Nephron progenitor cell (in vitro differentiated cells): ENCODE results near the gene AMMECR1.

ENCODE experiments used
- DNase-seq: peaks from one replicate; pipeline ENCODE4 v3.0.0; 2021
- H3K27ac Mint-ChIP-seq: 2 replicates; pipeline ENCODE4 v1.8.0; 2021; ENCODE audit warnings: mild to moderate bottlenecking, moderate library complexity, mixed read lengths
- H3K27me3 Mint-ChIP-seq: 2 replicates; pipeline ENCODE4 v1.8.0; 2021; ENCODE audit warnings: mild to moderate bottlenecking, low read depth, mixed read lengths; ENCODE audit not compliant: poor library complexity
- H3K36me3 Mint-ChIP-seq: 2 replicates; pipeline ENCODE4 v1.8.0; 2021; ENCODE audit warnings: low read depth, mixed read lengths
- H3K4me1 Mint-ChIP-seq: 2 replicates; pipeline ENCODE4 v1.8.0; 2021; ENCODE audit warnings: mixed read lengths
- H3K4me3 Mint-ChIP-seq: 2 replicates; pipeline ENCODE4 v1.8.0; 2021; ENCODE audit warnings: mild to moderate bottlenecking, moderate library complexity, mixed read lengths
- H3K9me3 Mint-ChIP-seq: 2 replicates; pipeline ENCODE4 v1.8.0; 2021; ENCODE audit warnings: mild to moderate bottlenecking, moderate library complexity, mixed read lengths
- TF ChIP-seq, protein P1 (sequence below): fragments of 200-600 bp; sonication (generic); IDR thresholded peaks from 2 replicates; pipeline ENCODE4 v1.5.0; 2021; ENCODE audit warnings: antibody characterized with exemption

Gene AMMECR1

DNA sequence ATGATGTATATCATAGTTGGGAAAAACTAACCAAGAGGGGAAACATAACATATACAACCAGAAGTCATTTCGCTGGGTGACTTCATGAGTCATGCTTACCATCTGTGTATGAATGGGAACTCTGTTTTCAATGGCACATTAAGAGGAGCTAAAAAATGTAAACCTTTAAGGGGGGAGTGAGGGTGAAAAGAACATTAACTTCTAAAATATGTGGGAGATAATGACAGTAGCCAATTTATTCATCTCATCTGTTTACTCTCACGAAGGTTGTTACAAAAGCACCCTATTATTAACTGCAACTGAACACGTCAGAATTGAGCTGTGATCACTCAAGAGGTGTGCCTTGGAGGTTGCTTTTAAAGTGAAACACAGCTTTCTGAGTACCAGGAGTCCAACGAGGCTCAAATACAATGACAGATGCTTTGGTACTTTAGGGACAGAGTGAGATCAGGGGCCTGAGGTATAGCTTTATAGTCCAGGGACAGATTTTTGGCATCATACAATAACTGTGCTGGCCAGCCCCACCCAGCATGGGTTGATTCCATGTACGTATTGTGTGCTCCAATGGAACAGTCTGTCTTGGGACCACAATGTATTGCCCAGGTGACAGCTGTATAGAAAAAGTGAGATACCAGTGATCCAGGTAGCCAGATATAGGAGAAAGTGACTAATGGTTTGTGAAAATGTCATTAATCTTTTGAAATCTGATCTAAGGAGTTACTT lies 107.3 kb downstream of the AMMECR1 start:
- Mint-ChIP-seq H3K9me3 (no peaks in the 10 kb centered on the region), H3K36me3 (peaks cover 5% of the 10 kb centered on the region), H3K4me1 (no peaks in the 10 kb centered on the region), H3K4me3 (no peak overlapping the region), H3K27ac (no peak overlapping the region), H3K27me3 (no peaks in the 10 kb centered on the region)
- TF ChIP-seq, protein P1, sequence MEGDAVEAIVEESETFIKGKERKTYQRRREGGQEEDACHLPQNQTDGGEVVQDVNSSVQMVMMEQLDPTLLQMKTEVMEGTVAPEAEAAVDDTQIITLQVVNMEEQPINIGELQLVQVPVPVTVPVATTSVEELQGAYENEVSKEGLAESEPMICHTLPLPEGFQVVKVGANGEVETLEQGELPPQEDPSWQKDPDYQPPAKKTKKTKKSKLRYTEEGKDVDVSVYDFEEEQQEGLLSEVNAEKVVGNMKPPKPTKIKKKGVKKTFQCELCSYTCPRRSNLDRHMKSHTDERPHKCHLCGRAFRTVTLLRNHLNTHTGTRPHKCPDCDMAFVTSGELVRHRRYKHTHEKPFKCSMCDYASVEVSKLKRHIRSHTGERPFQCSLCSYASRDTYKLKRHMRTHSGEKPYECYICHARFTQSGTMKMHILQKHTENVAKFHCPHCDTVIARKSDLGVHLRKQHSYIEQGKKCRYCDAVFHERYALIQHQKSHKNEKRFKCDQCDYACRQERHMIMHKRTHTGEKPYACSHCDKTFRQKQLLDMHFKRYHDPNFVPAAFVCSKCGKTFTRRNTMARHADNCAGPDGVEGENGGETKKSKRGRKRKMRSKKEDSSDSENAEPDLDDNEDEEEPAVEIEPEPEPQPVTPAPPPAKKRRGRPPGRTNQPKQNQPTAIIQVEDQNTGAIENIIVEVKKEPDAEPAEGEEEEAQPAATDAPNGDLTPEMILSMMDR = no peak
- no peak for DNase-seq

DNA sequence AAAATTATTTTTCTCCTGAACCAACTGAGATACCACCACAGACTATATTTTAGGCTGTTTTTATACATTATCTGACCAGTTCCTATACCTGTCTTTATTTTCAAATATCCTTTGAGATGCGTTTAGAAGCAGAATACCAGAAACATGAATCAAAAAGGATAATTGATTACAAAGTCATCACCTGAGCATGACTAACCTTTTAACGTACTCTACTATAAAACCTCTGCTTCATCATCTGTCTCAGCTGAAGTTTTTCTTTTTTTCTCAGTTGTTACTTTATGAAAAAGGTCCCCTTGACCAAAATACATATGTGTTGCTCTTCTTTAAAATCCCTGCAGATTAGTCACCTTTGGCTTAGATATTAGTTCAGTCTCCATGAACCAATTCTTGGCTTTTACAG lies 109.8 kb downstream of the AMMECR1 start:
- no peak overlapping the region for H3K4me3 Mint-ChIP-seq
- DNase-seq = no peak
- no peaks in the 10 kb centered on the region for H3K36me3 Mint-ChIP-seq
- no peaks in the 10 kb centered on the region for H3K4me1 Mint-ChIP-seq
- H3K9me3 Mint-ChIP-seq = no peaks in the 10 kb centered on the region
- TF ChIP-seq, protein P1 = no peak
- H3K27me3 Mint-ChIP-seq = no peaks in the 10 kb centered on the region
- H3K27ac Mint-ChIP-seq = no peak overlapping the region

- H3K27me3 Mint-ChIP-seq = no peaks in the 10 kb centered on the region
- peaks cover 4% of the 10 kb centered on the region for H3K36me3 Mint-ChIP-seq
- TF ChIP-seq, protein P1 = no peak
- H3K9me3 Mint-ChIP-seq = no peaks in the 10 kb centered on the region
- no peak overlapping the region for H3K4me3 Mint-ChIP-seq
- H3K27ac Mint-ChIP-seq = no peak overlapping the region
- H3K4me1 Mint-ChIP-seq = no peaks in the 10 kb centered on the region
- no peak for DNase-seq
Measured at GRCh38 chrX:110204986-110205385, 112.9 kb downstream of the AMMECR1 start.

DNA sequence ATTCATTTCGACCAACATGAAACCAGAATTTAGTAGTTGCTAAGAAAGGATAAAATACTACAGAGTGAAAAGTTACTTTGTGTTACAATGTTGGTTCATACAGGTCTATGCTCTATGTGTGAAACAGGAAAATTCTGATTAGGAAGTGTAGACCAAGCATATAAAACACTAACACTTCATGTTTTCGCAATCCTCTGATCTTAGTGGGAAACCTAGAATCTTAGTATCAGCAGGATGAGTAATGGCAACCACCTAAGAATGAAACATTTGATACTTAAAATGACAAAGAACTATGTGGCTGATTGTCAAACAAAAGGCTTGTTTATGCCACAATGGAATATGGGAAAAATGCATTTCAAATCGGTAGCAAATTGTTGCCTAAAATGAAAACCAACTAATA lies 116.1 kb downstream of the AMMECR1 start:
- peaks cover 4% of the 10 kb centered on the region for H3K36me3 Mint-ChIP-seq
- H3K4me3 Mint-ChIP-seq = no peak overlapping the region
- no peaks in the 10 kb centered on the region for H3K9me3 Mint-ChIP-seq
- TF ChIP-seq, protein P1 = no peak
- no peaks in the 10 kb centered on the region for H3K4me1 Mint-ChIP-seq
- no peak for DNase-seq
- no peak overlapping the region for H3K27ac Mint-ChIP-seq
- no peaks in the 10 kb centered on the region for H3K27me3 Mint-ChIP-seq

DNA sequence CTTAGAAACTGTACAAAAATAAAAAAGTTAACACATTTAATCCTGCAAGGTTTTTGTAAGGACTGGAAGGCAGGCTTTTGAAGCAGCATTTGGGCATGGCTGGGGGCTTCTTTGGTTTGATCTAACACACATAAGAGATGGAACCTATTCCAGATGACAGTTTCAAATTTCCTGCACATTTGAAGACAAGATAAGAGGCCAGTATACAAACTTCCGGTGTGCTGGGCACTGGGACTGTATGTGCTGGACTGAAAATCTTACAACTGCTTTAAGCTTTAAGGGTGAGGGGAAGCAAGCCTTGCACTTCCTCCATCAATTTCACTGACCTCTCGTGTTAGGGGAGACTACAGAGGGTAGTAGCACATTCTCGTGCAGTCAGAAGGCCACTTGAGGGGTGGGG lies 122.9 kb downstream of the AMMECR1 start:
- no peak for DNase-seq
- Mint-ChIP-seq H3K36me3 (peaks cover 5% of the 10 kb centered on the region), H3K4me1 (no peaks in the 10 kb centered on the region), H3K4me3 (no peak overlapping the region), H3K9me3 (no peaks in the 10 kb centered on the region), H3K27me3 (peaks cover 3% of the 10 kb centered on the region), H3K27ac (peak overlapping the region; percentile 16)
- TF ChIP-seq, protein P1 = no peak

DNA sequence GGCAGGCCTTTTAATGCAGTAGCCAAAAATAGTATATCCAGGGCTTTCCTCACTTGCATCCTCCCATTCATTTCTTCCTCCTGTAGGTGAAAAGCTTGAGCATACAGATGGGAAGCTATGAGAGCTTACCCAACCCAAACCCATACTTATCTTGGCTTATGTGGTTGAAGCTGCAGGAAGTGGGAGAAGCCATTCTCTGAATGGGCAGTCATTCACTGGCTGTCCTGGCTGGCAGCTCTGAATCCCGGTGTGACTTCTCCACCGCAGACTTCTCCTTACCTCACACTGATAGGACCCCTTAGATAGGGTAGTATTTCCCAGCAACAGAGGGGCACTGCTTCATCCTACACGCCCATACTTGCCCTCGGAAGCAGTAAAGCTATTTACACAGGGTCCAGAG lies 125.4 kb downstream of the AMMECR1 start:
- no peak overlapping the region for H3K4me3 Mint-ChIP-seq
- peaks cover 5% of the 10 kb centered on the region for H3K36me3 Mint-ChIP-seq
- TF ChIP-seq, protein P1 = no peak
- H3K9me3 Mint-ChIP-seq = no peaks in the 10 kb centered on the region
- peaks cover 3% of the 10 kb centered on the region for H3K27me3 Mint-ChIP-seq
- H3K27ac Mint-ChIP-seq = no peak overlapping the region
- no peak for DNase-seq
- H3K4me1 Mint-ChIP-seq = no peaks in the 10 kb centered on the region
